Measurements from ENCODE around the gene SOX2.

- TF ChIP-seq ZBTB7A (IDR thresholded peaks at IDR 0.05; ENCODE audit: low read depth): no peak
- no peak for TF ChIP-seq NFIC (IDR thresholded peaks at IDR 0.05)
- no peak for TF ChIP-seq EP300 (IDR thresholded peaks at IDR 0.05; ENCODE audit: borderline replicate concordance)
- no peak for TF ChIP-seq MAX (IDR thresholded peaks at IDR 0.05)
These were observed 1.5 kb downstream of the SOX2 start for GRCh38 chr3:181713280-181713647.

Data from Ishikawa (cell line).